SU-DHL-6 (cell line): ENCODE results near the gene CATSPERE.

ENCODE experiments used
- H2AFZ ChIP-seq: fragments of 200-600 bp; sonication (generic); 2 replicates; pipeline ENCODE4 v1.6.1; 2014; ENCODE audit warnings: low read depth, mild to moderate bottlenecking, moderate library complexity, mixed read lengths, antibody characterized with exemption, low read length; ENCODE audit not compliant: severe bottlenecking
- H3F3A ChIP-seq: fragments of 200-600 bp; shearing (Covaris generic); 2 replicates; pipeline ENCODE4 v1.6.0; 2016; ENCODE audit warnings: antibody characterized with exemption, mild to moderate bottlenecking; ENCODE audit not compliant: insufficient read depth
- H3K27ac ChIP-seq: fragments of 200-600 bp; sonication (generic); 2 replicates; pipeline ENCODE4 v1.5.1; 2016; ENCODE audit warnings: low read depth, mild to moderate bottlenecking, low read length, moderate library complexity, mixed read lengths
- H3K27me3 ChIP-seq: fragments of 200-600 bp; sonication (generic), shearing (Covaris generic); 2 replicates; pipeline ENCODE4 v1.6.0; 2014; ENCODE audit warnings: mild to moderate bottlenecking, low read length
- H3K36me3 ChIP-seq: fragments of 200-600 bp; sonication (generic); 2 replicates; pipeline ENCODE4 v1.6.1; 2014; ENCODE audit warnings: mild to moderate bottlenecking, low read length, mixed read lengths
- H3K4me2 ChIP-seq: fragments of 300-600, 200-600 bp; shearing (Covaris generic), sonication (generic); 2 replicates; pipeline ENCODE4 v1.6.0; 2014; ENCODE audit warnings: low read length, low read depth, mild to moderate bottlenecking; ENCODE audit not compliant: poor library complexity, severe bottlenecking
- H3K4me3 ChIP-seq: fragments of 200-600 bp; sonication (generic); 2 replicates; pipeline ENCODE4 v1.5.1; 2014; ENCODE audit warnings: antibody characterized with exemption, low read length, mild to moderate bottlenecking, mixed read lengths; ENCODE audit not compliant: insufficient read depth, poor library complexity, severe bottlenecking
- H3K79me2 ChIP-seq: fragments of 200-600 bp; sonication (generic); 2 replicates; pipeline ENCODE4 v1.6.1; 2014; ENCODE audit warnings: mild to moderate bottlenecking, low read length, moderate library complexity; ENCODE audit not compliant: insufficient read depth
- H3K9ac ChIP-seq: fragments of 200-600 bp; sonication (generic); 2 replicates; pipeline ENCODE4 v1.7.0; 2014; ENCODE audit warnings: mild to moderate bottlenecking, low read length
- H3K9me2 ChIP-seq: fragments of 200-600 bp; sonication (generic); replicated peaks from 2 replicates; pipeline ENCODE4 v1.6.1; 2014; ENCODE audit warnings: low read length; ENCODE audit not compliant: insufficient read depth
- H3K9me3 ChIP-seq: fragments of 200-600 bp; sonication (generic); 2 replicates; pipeline ENCODE4 v1.6.1; 2014; ENCODE audit warnings: low read length, mixed read lengths; ENCODE audit not compliant: insufficient read depth
- H4K20me1 ChIP-seq: fragments of 200-600 bp; sonication (generic); 2 replicates; pipeline ENCODE4 v1.6.1; 2014; ENCODE audit warnings: low read depth, mild to moderate bottlenecking, antibody characterized with exemption, low read length, moderate library complexity, mixed read lengths
- CTCF ChIP-seq: fragments of 200-600 bp; sonication (generic); IDR thresholded peaks from one replicate; pipeline ENCODE4 v1.5.1; 2017; ENCODE audit warnings: antibody characterized with exemption, mild to moderate bottlenecking, low read length, moderate library complexity; ENCODE audit not compliant: insufficient read depth, poor library complexity, severe bottlenecking
- EZH2phosphoT487 ChIP-seq: fragments of 200-600 bp; sonication (generic), shearing (Covaris generic); conservative IDR thresholded peaks from 2 replicates; pipeline ENCODE4 v1.6.1; 2018; ENCODE audit warnings: mild to moderate bottlenecking, antibody characterized with exemption, low read length, moderate library complexity, mixed read lengths

The CATSPERE gene

GRCh38 chr1:244642526-244642925 is 181.5 kb downstream of the CATSPERE start:
- Histone ChIP-seq H3F3A (no peaks in the 10 kb centered on the region), H3K4me3 (no peak overlapping the region), H3K27ac (no peak overlapping the region), H3K9me3 (no peaks in the 10 kb centered on the region), H3K9me2 (no peaks in the 10 kb centered on the region), H3K4me2 (no peak overlapping the region), H3K36me3 (no peaks in the 10 kb centered on the region), H3K27me3 (no peaks in the 10 kb centered on the region), H3K79me2 (no peaks in the 10 kb centered on the region), H2AFZ (no peak overlapping the region), H4K20me1 (no peaks in the 10 kb centered on the region), H3K9ac (no peak overlapping the region)
- no peak for TF ChIP-seq CTCF
- TF ChIP-seq EZH2phosphoT487, result no peak

GRCh38 chr1:244642988-244643387 is 181.9 kb downstream of the CATSPERE start:
- H3K27me3 ChIP-seq, result no peaks in the 10 kb centered on the region
- no peak overlapping the region for H3K27ac ChIP-seq
- H3K9me2 ChIP-seq, result no peaks in the 10 kb centered on the region
- H3K4me2 ChIP-seq, result no peak overlapping the region
- H3K4me3 ChIP-seq, result no peak overlapping the region
- no peak overlapping the region for H2AFZ ChIP-seq
- no peak for TF ChIP-seq CTCF
- TF ChIP-seq EZH2phosphoT487, result no peak
- H3K79me2 ChIP-seq, result no peaks in the 10 kb centered on the region
- H3K9me3 ChIP-seq, result no peaks in the 10 kb centered on the region
- H3K9ac ChIP-seq, result no peak overlapping the region
- no peaks in the 10 kb centered on the region for H3F3A ChIP-seq
- H3K36me3 ChIP-seq, result no peaks in the 10 kb centered on the region
- H4K20me1 ChIP-seq, result no peaks in the 10 kb centered on the region

- Histone ChIP-seq H3K4me2 (no peak overlapping the region), H3K79me2 (no peaks in the 10 kb centered on the region), H3K4me3 (no peak overlapping the region), H3K9me3 (no peaks in the 10 kb centered on the region), H2AFZ (no peak overlapping the region), H4K20me1 (no peaks in the 10 kb centered on the region), H3K36me3 (no peaks in the 10 kb centered on the region), H3K9ac (no peak overlapping the region), H3F3A (no peaks in the 10 kb centered on the region), H3K27ac (no peak overlapping the region), H3K9me2 (no peaks in the 10 kb centered on the region), H3K27me3 (no peaks in the 10 kb centered on the region)
- TF ChIP-seq EZH2phosphoT487, result no peak
- TF ChIP-seq CTCF, result no peak
Measured at GRCh38 chr1:244645414-244645813, 184.3 kb downstream of the CATSPERE start.
